ENCODE results near the gene SOS2.
"Not testable (repeated sequence)": the region's sequence is repeated elsewhere in the genome, so short reads cannot be mapped to it uniquely, and the experiment has no call there.

Gene SOS2

GRCh38 chr14:50212726-50213125, 18.7 kb downstream of the SOS2 start:
- no peak overlapping the region for H3K27ac ChIP-seq
- no peak for TF ChIP-seq CTCF (conservative IDR thresholded peaks at IDR 0.05)

GRCh38 chr14:50210074-50210473, 21.3 kb downstream of the SOS2 start:
- TF ChIP-seq CTCF (conservative IDR thresholded peaks at IDR 0.05): no peak
- no peak overlapping the region for H3K27ac ChIP-seq

GRCh38 chr14:50198499-50198898, 32.9 kb downstream of the SOS2 start:
- no peak overlapping the region for H3K27ac ChIP-seq
- no peak for TF ChIP-seq CTCF (conservative IDR thresholded peaks at IDR 0.05)

- no peak for TF ChIP-seq CTCF (conservative IDR thresholded peaks at IDR 0.05)
- no peak overlapping the region for H3K27ac ChIP-seq
Observed at GRCh38 chr14:50191499-50191898, 39.9 kb downstream of the SOS2 start.

DNA sequence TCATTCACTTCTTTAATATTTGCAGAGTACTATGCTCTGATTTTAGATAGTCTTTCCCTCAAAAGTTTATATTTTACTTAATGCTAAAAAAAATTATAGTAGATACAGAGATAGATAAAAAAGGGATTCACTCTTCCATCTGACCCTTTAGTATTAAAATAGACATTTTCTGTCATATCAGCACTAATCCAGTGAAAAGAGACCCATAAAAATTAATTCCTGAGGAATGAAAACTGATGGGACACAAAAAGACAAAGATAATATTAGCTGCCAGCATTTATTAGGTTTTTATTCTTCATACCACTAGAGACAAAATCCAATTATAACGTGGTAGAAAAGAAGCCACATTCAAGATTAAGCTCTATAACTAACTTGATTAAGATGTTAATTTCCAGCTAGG, 45.3 kb downstream of the SOS2 start:
- H3K27ac ChIP-seq: no peak overlapping the region
- TF ChIP-seq CTCF (conservative IDR thresholded peaks at IDR 0.05): no peak

DNA sequence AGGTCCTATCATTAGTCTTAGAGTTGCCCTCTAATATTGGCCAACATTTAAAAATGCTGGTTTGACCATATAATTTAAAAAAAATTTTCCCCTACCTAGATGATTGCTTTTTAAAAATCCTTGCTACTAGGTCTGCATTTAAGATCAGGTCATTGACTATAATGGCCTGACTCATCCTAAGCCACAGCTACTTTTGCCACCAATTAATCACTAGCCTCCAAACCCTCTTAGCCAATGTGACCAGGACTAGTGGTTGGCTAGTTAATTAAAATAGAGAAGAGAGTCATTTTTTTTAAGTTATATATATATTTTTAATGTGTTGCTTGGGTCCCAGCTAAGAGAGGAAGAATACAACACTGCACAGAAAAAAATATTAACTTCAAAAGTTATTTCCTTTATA, 57.5 kb downstream of the SOS2 start:
- H3K27ac ChIP-seq: no peak overlapping the region
- no peak for TF ChIP-seq CTCF (conservative IDR thresholded peaks at IDR 0.05)

DNA sequence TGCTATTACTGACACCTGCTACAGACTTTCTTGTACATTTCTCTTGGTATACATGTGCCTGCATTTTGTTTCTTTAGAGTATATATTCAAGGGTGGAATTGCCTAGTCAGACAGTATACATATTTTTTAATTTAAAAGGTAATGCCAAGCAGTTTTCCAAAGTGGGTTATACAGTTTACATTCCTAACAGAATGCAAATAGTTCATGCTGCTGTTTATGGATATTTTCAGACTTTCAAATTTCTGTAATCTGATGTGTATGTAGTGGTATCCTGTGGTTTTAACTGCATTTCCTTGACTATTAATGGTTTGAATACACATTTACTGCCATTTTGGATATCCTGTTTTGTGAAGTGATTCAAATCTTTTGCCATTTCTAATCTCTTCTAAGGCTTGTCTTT, 59.5 kb downstream of the SOS2 start:
- no peak for TF ChIP-seq CTCF (conservative IDR thresholded peaks at IDR 0.05)

DNA sequence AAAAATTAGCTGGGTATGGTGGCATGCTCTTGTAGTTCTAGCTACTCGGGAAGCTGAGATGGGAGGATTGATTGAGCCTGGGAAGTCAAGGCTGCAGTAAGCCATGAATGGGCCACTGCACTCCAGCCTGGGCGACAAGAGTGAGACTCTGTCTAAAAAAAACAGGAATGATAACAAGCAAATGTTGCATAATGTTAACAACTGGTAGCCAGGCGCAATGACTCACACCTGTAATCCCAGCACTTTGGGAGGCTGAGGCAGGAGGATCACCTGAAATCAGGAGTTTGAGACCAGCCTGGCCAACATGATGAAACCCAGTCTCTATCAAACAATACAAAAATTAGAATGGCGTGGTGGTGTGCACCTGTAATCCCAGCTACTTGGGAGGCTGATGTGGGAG, 64.0 kb downstream of the SOS2 start:
- not testable (repeated sequence) for H3K27ac ChIP-seq

More for the DNA sequence above, 59.5 kb downstream of the SOS2 start:
- H3K27ac ChIP-seq: no peak overlapping the region
